Activated T-helper 1 cell treated with Interleukin-2 at 50 U/mL for 16 hours (primary cell): ENCODE data around the gene BNIP3.

ENCODE experiments used
- DNase-seq: peaks from one replicate; pipeline ENCODE4 v3.0.0-alpha.2; 2020; ENCODE audit warnings: low read depth

The BNIP3 gene

GRCh38 chr10:131981429-131982184 is at the start of gene BNIP3:
Gene BNIP3, minus strand, starts transcription at chr10:131981923. Its CDS starts 117 bp downstream, at chr10:131981806.
- DNase-seq: peak; percentile 95

GRCh38 chr10:132030898-132031463 is 49.3 kb upstream of the BNIP3 start:
- DNase-seq: no peak

- DNase-seq: no peak
Measured at GRCh38 chr10:132028706-132029105, 47.0 kb upstream of the BNIP3 start.

- no peak for DNase-seq
Measured at GRCh38 chr10:132027423-132027983, 45.8 kb upstream of the BNIP3 start.

- DNase-seq: peak; percentile 55
Measured at GRCh38 chr10:132023092-132023811, 41.5 kb upstream of the BNIP3 start.

- no peak for DNase-seq
Measured at GRCh38 chr10:132022241-132022640, 40.5 kb upstream of the BNIP3 start.

- DNase-seq: no peak
Measured at GRCh38 chr10:132021504-132022143, 39.9 kb upstream of the BNIP3 start.

GRCh38 chr10:132021046-132021445 is 39.3 kb upstream of the BNIP3 start:
- no peak for DNase-seq

- DNase-seq: no peak
Measured at GRCh38 chr10:132020456-132020855, 38.7 kb upstream of the BNIP3 start.

- DNase-seq: no peak
Measured at GRCh38 chr10:132019366-132019765, 37.6 kb upstream of the BNIP3 start.

- DNase-seq: no peak
Measured at GRCh38 chr10:132018446-132018845, 36.7 kb upstream of the BNIP3 start.

- DNase-seq: no peak
Measured at GRCh38 chr10:132016514-132016913, 34.8 kb upstream of the BNIP3 start.

- no peak for DNase-seq
Measured at GRCh38 chr10:132011445-132011844, 29.7 kb upstream of the BNIP3 start.

- DNase-seq: no peak
Measured at GRCh38 chr10:132011024-132011423, 29.3 kb upstream of the BNIP3 start.

- DNase-seq: no peak
Measured at GRCh38 chr10:132010483-132010882, 28.8 kb upstream of the BNIP3 start.

- no peak for DNase-seq
Measured at GRCh38 chr10:132009575-132009974, 27.9 kb upstream of the BNIP3 start.

- no peak for DNase-seq
Measured at GRCh38 chr10:132007681-132008080, 26.0 kb upstream of the BNIP3 start.

GRCh38 chr10:132006966-132007365 is 25.2 kb upstream of the BNIP3 start:
- DNase-seq: no peak

- DNase-seq: no peak
Measured at GRCh38 chr10:132005147-132005546, 23.4 kb upstream of the BNIP3 start.

GRCh38 chr10:132004052-132004451 is 22.3 kb upstream of the BNIP3 start:
- DNase-seq: no peak

- no peak for DNase-seq
Measured at GRCh38 chr10:132003282-132003924, 21.7 kb upstream of the BNIP3 start.

GRCh38 chr10:132002004-132002403 is 20.3 kb upstream of the BNIP3 start:
- no peak for DNase-seq
